Naive B cell (primary cell): ENCODE results near the gene ARHGEF28. TPM values are rescaled to one million over a fixed set of nuclear protein-coding genes. Genes with fewer than 3 reads are reported as not detected.

Source experiments
- ATAC-seq, 2 donors: fragments of 150-1000 bp; cut with Tn5 transposase; 2 replicates each; pipeline ENCODE4 v1.10.0; 2021; ENCODE audit warnings: low read depth in 2 of 2, mild to moderate bottlenecking in 2 of 2, moderate library complexity in 2 of 2
- DNase-seq: peaks from one replicate; pipeline ENCODE4 v3.0.0; 2022
- H3K27ac Mint-ChIP-seq, 6 donors: one replicate each; pipeline ENCODE4 v1.8.0; 2020 to 2022; ENCODE audit warnings: mild to moderate bottlenecking in 6 of 6, mixed read lengths in 6 of 6, moderate library complexity in 5 of 6, inconsistent platforms in 2 of 6
- H3K27me3 Mint-ChIP-seq, 3 donors: one replicate each; pipeline ENCODE4 v1.8.0; 2021 to 2022; ENCODE audit warnings: mixed read lengths in 3 of 3, mild to moderate bottlenecking in 1 of 3
- H3K36me3 Mint-ChIP-seq, 2 donors: one replicate each; pipeline ENCODE4 v1.8.0; 2020 to 2022; ENCODE audit warnings: mixed read lengths in 2 of 2, inconsistent platforms in 1 of 2, mild to moderate bottlenecking in 1 of 2
- H3K4me1 Mint-ChIP-seq, 3 donors: one replicate each; pipeline ENCODE4 v1.8.0; 2020 to 2022; ENCODE audit warnings: mixed read lengths in 3 of 3, inconsistent platforms in 1 of 3, mild to moderate bottlenecking in 1 of 3, moderate library complexity in 1 of 3
- H3K4me3 Mint-ChIP-seq, 8 donors: one replicate each; pipeline ENCODE4 v1.8.0; 2020 to 2022; ENCODE audit warnings: mild to moderate bottlenecking in 8 of 8, mixed read lengths in 8 of 8, moderate library complexity in 8 of 8, inconsistent platforms in 2 of 8
- H3K9me3 Mint-ChIP-seq, 7 donors: one replicate each; pipeline ENCODE4 v1.8.0; 2020 to 2022; ENCODE audit warnings: mixed read lengths in 7 of 7, mild to moderate bottlenecking in 5 of 7, inconsistent platforms in 2 of 7, moderate library complexity in 1 of 7
- polyA plus RNA-seq, 6 donors: library from polyadenylated mRNA; unstranded; fragments of 300-500 nt; fragmentation: Illumina TruSeq; gene quantifications; one replicate each; pipeline ENCODE4 v1.2.3, GENCODE V29; 2021; ENCODE audit warnings: low read depth in 6 of 6

Gene ARHGEF28
- polyA plus RNA-seq, 6 donors from 2014 or later: not detected

- Mint-ChIP-seq H3K27me3 (peaks cover 0 to 9% (median 8%) of the 10 kb centered on the region in 3 donors), H3K9me3 (no peaks in the 10 kb centered on the region), H3K36me3 (no peaks in the 10 kb centered on the region), H3K4me3 (no peak overlapping the region), H3K4me1 (no peaks in the 10 kb centered on the region), H3K27ac (no peak overlapping the region)
- ATAC-seq: no peak
- DNase-seq: no peak
Measured at GRCh38 chr5:73801686-73802085, 175.7 kb downstream of the ARHGEF28 start.

- no peak for ATAC-seq
- H3K9me3 Mint-ChIP-seq: no peaks in the 10 kb centered on the region
- no peak overlapping the region for H3K4me3 Mint-ChIP-seq
- no peak overlapping the region for H3K27ac Mint-ChIP-seq
- H3K36me3 Mint-ChIP-seq: no peaks in the 10 kb centered on the region
- peaks cover 0 to 3% (median 0%) of the 10 kb centered on the region in 3 donors for H3K27me3 Mint-ChIP-seq
- no peaks in the 10 kb centered on the region for H3K4me1 Mint-ChIP-seq
- no peak for DNase-seq
Measured at GRCh38 chr5:73805449-73805848, 179.5 kb downstream of the ARHGEF28 start.

- H3K9me3 Mint-ChIP-seq: no peaks in the 10 kb centered on the region
- no peaks in the 10 kb centered on the region for H3K4me1 Mint-ChIP-seq
- no peak for ATAC-seq
- H3K36me3 Mint-ChIP-seq: no peaks in the 10 kb centered on the region
- H3K4me3 Mint-ChIP-seq: no peak overlapping the region
- peaks cover 9 to 12% (median 11%) of the 10 kb centered on the region in 3 donors for H3K27me3 Mint-ChIP-seq
- peak overlapping the region in 2 of 6 donors; percentile 25 to 36 for H3K27ac Mint-ChIP-seq
- no peak for DNase-seq
Measured at GRCh38 chr5:73808911-73809310, 182.9 kb downstream of the ARHGEF28 start.

GRCh38 chr5:73810429-73810828, 184.4 kb downstream of the ARHGEF28 start:
- peaks cover 11 to 15% (median 11%) of the 10 kb centered on the region in 3 donors for H3K27me3 Mint-ChIP-seq

GRCh38 chr5:73812457-73812856, 186.5 kb downstream of the ARHGEF28 start:
- Mint-ChIP-seq H3K27me3 (peaks cover 11 to 26% (median 15%) of the 10 kb centered on the region in 3 donors), H3K9me3 (no peaks in the 10 kb centered on the region), H3K27ac (peak overlapping the region in 1 of 6 donors; percentile 35), H3K4me3 (no peak overlapping the region), H3K4me1 (no peaks in the 10 kb centered on the region), H3K36me3 (no peaks in the 10 kb centered on the region)
- no peak for DNase-seq
- no peak for ATAC-seq

More at GRCh38 chr5:73810429-73810828, 184.4 kb downstream of the ARHGEF28 start:
- Mint-ChIP-seq H3K27ac (no peak overlapping the region), H3K36me3 (no peaks in the 10 kb centered on the region), H3K9me3 (no peaks in the 10 kb centered on the region), H3K4me3 (no peak overlapping the region), H3K4me1 (no peaks in the 10 kb centered on the region)
- ATAC-seq (no peak), DNase-seq (no peak)

- Mint-ChIP-seq H3K27ac (no peak overlapping the region), H3K4me1 (no peaks in the 10 kb centered on the region), H3K27me3 (peaks cover 11 to 26% (median 15%) of the 10 kb centered on the region in 3 donors), H3K4me3 (no peak overlapping the region), H3K36me3 (no peaks in the 10 kb centered on the region), H3K9me3 (peaks cover 0 to 1% (median 0%) of the 10 kb centered on the region in 7 donors)
- ATAC-seq: no peak
- no peak for DNase-seq
Measured at GRCh38 chr5:73812962-73813588, 187.1 kb downstream of the ARHGEF28 start.

- Mint-ChIP-seq H3K36me3 (no peaks in the 10 kb centered on the region), H3K27me3 (peaks cover 11 to 26% (median 15%) of the 10 kb centered on the region in 3 donors), H3K27ac (no peak overlapping the region), H3K9me3 (peaks cover 0 to 1% (median 0%) of the 10 kb centered on the region in 7 donors), H3K4me3 (no peak overlapping the region), H3K4me1 (no peaks in the 10 kb centered on the region)
- DNase-seq (no peak), ATAC-seq (no peak)
Measured at GRCh38 chr5:73814233-73814846, 188.3 kb downstream of the ARHGEF28 start.

GRCh38 chr5:73815631-73816030, 189.6 kb downstream of the ARHGEF28 start:
- Mint-ChIP-seq H3K9me3 (peaks cover 0 to 2% (median 0%) of the 10 kb centered on the region in 7 donors), H3K36me3 (no peaks in the 10 kb centered on the region), H3K4me3 (no peak overlapping the region), H3K4me1 (no peaks in the 10 kb centered on the region), H3K27ac (peak overlapping the region in 1 of 6 donors; percentile 9), H3K27me3 (peaks cover 7 to 26% (median 17%) of the 10 kb centered on the region in 3 donors)
- ATAC-seq: no peak
- DNase-seq: no peak

- ATAC-seq: no peak
- Mint-ChIP-seq H3K4me1 (no peaks in the 10 kb centered on the region), H3K27me3 (peaks cover 7 to 26% (median 22%) of the 10 kb centered on the region in 3 donors)
Measured at GRCh38 chr5:73816656-73817420, 190.8 kb downstream of the ARHGEF28 start.

GRCh38 chr5:73818357-73818756, 192.4 kb downstream of the ARHGEF28 start:
- no peaks in the 10 kb centered on the region for H3K4me1 Mint-ChIP-seq
- DNase-seq (no peak), ATAC-seq (no peak)
- no peaks in the 10 kb centered on the region for H3K36me3 Mint-ChIP-seq
- peaks cover 4 to 19% (median 16%) of the 10 kb centered on the region in 3 donors for H3K27me3 Mint-ChIP-seq
- H3K27ac Mint-ChIP-seq: no peak overlapping the region
- H3K9me3 Mint-ChIP-seq: peaks cover 0 to 3% (median 0%) of the 10 kb centered on the region in 7 donors
- H3K4me3 Mint-ChIP-seq: no peak overlapping the region

More at GRCh38 chr5:73816656-73817420, 190.8 kb downstream of the ARHGEF28 start:
- no peak overlapping the region for H3K4me3 Mint-ChIP-seq
- DNase-seq: no peak
- no peak overlapping the region for H3K27ac Mint-ChIP-seq
- peaks cover 0 to 3% (median 0%) of the 10 kb centered on the region in 7 donors for H3K9me3 Mint-ChIP-seq
- H3K36me3 Mint-ChIP-seq: no peaks in the 10 kb centered on the region

GRCh38 chr5:73820326-73820725, 194.3 kb downstream of the ARHGEF28 start:
- Mint-ChIP-seq H3K36me3 (no peaks in the 10 kb centered on the region), H3K27me3 (peaks cover 4 to 12% (median 12%) of the 10 kb centered on the region in 3 donors), H3K27ac (no peak overlapping the region), H3K4me1 (no peaks in the 10 kb centered on the region), H3K4me3 (no peak overlapping the region), H3K9me3 (peaks cover 0 to 3% (median 0%) of the 10 kb centered on the region in 7 donors)
- ATAC-seq: no peak
- DNase-seq: no peak

GRCh38 chr5:73821003-73821402, 195.0 kb downstream of the ARHGEF28 start:
- DNase-seq (no peak), ATAC-seq (no peak)
- H3K9me3 Mint-ChIP-seq: peaks cover 0 to 3% (median 0%) of the 10 kb centered on the region in 7 donors
- H3K4me1 Mint-ChIP-seq: no peaks in the 10 kb centered on the region
- peaks cover 4 to 6% (median 5%) of the 10 kb centered on the region in 3 donors for H3K27me3 Mint-ChIP-seq
- H3K27ac Mint-ChIP-seq: no peak overlapping the region
- no peak overlapping the region for H3K4me3 Mint-ChIP-seq
- H3K36me3 Mint-ChIP-seq: no peaks in the 10 kb centered on the region

GRCh38 chr5:73822278-73822988, 196.4 kb downstream of the ARHGEF28 start:
- DNase-seq: no peak
- Mint-ChIP-seq H3K36me3 (no peaks in the 10 kb centered on the region), H3K9me3 (peaks cover 0 to 3% (median 0%) of the 10 kb centered on the region in 7 donors), H3K27ac (no peak overlapping the region), H3K4me1 (no peaks in the 10 kb centered on the region), H3K4me3 (no peak overlapping the region), H3K27me3 (peaks cover 0 to 6% (median 4%) of the 10 kb centered on the region in 3 donors)
- no peak for ATAC-seq
